Ramos (cell line): ENCODE measurements around the gene COQ8B.

ENCODE experiments used
- in situ Hi-C: fragments of 300-500 bp; cut with MboI; formaldehyde crosslinking; loops from one replicate; pipeline ENCODE4 v1.14.3; 2022; ENCODE audit warnings: low sequenced_read_pairs; ENCODE audit not compliant: unreplicated experiment

The COQ8B gene

GRCh38 chr19:40642051-40642706 lies 74.5 kb downstream of the COQ8B start:
- in situ Hi-C loops: no loop called here
